Midbrain (tissue), 1 donor: Measurements from ENCODE around the gene SOX5.

Source experiments
- DNase-seq: peaks from one replicate; lab custom pipeline; 2025; lab: John Stamatoyannopoulos, UW

Gene SOX5

DNA sequence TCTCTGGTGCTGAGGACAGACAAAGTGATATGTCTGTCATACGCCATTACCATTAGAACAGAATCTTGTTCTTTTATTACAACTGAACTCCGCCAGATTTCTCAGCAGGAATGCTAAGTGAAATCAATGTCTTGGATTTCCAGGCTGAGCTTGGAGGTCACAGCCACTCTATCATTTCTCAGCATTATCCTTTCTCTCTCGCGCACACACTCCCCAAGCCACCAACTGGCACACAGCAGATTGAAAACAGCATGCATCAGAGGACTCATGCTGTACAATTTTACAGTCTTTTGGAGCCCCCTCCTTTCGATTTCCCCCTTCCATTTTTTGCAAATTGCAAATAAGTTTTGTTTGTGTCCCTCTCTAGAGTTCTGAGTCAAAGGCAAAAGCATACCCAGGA, 348.6 kb downstream of the SOX5 start:
- no peak for DNase-seq

DNA sequence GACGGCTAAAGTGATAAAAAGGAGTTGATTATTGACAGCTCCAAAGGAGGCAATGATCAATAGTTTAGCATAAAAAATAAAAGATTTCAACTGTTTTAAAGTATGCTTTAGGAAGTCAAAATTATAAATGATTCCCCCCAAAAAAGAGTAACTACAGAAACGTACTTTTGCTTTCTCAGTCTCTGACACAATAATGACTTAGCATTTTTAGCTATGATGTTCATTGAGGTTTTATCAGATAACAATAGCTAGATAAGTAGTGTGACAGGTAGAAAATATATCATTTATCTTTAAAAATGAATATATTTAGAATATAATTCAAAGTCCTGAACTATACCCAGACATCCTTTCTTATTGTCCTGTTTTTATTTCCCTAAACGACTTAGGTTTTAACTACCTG, 352.9 kb downstream of the SOX5 start:
- no peak for DNase-seq

DNA sequence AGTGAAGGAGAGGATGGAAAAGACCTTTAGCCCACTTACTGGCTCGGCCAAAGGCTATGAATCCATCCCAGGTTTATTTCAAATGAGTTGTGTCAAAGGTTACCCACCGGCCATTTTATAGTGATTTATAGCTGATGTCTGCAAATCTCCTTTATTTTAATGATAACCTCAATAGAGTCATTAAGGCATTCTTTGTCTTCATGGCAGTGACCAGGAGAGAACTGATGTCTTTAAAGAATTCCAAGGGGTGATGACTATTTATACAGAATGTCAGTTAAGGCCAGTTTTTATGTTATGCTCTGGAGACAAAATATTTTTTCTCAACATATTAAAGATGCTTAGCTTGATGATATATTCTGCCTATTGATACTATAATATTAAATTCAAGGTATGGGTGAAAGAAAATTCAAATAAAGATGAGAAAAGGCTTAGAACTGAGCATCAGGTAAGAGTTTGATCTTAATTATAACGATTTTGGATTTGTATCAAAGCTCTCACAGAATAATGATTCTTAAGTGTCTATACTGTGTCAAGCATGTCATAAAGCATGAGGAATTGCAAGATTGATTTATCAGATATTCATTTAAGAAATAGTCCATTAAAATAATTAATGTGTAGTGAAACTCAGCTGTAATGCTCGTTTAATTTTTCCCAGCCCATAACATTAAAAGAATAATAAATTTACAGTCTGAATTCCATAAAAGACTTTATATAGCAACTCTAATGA, 361.5 kb downstream of the SOX5 start:
- no peak for DNase-seq

DNA sequence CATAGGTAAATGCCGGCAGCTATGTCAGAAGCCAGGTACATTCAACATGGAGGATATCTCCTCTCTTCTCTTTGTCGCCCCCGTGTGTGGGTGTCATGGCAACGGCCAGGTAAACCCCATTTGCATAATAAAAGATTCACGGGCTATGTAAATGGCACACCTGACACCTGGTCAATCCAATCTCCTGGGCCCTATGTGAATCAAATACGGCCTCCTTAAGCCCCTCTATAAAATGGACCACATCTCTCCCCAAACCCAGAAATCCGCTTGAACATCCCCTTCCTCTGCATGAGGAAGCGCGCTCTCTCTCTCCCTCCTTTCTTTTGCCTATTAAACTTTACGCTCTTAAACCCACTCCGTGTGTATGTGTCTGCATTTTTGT, 363.7 kb downstream of the SOX5 start:
- no peak for DNase-seq

DNA sequence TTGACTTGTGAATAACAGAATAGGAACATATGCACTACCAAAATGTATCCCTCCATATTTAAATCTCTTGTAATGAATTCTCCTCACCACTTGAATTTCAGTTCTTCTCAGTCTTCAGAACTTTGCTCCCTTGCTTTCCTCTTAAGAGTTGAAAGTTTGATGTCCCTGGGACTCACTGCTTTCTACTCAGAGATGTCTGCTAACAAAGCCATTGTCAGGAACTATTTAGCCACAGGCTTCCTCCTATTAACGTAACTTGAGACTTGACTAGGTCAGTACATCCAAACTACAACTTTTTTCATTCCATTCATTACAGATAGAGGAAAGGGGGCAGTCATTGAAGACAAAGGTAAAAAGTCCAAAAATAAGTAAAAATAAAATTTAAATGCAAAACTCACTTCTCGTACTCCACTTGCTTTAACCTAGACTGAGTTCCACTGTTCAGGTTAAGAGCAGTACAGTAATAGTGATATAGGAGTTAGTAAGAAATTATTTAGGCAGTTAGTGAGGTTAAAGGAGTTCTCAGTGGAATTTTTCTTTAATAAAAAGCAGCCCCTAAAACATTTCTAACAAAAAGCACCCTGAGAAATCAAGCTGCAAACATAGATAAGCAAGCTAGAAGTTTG, 364.2 kb downstream of the SOX5 start:
- DNase-seq = no peak

DNA sequence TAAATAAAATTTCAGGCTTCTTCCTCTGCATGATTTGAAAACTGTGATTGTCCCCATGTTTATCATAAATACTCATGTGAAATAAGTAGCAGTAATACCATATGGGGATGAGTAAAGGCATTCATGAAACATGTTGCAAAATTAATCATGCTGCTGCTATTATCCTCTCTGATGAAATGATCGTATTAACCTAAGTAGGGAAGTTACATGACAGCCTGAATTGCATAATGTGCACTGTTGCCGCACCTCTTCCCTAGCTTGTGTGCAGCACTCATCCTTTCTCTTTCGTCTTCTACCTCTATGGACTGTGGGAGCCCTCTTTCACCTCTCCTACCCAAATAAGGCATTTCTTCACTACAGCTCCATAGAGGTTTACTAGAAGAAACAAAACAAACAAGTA, 367.6 kb downstream of the SOX5 start:
- DNase-seq = no peak

DNA sequence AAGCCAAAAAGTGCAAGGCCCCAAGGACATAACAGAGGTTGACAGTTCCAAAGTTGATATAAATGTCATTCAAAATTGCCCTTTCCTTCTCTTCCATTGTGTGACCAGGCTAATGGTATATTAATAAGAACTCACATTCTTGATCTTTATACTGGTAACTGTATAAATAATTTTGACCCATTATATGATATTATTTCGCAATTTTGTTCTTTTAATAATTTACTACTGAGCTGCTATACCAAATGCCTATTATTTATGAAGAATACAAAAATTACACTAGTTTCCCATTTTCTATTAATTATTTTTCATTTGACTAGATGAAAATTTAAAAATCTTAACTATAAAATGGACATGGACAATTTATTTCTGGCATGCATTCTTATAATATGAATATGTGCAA, 370.2 kb downstream of the SOX5 start:
- DNase-seq = no peak

DNA sequence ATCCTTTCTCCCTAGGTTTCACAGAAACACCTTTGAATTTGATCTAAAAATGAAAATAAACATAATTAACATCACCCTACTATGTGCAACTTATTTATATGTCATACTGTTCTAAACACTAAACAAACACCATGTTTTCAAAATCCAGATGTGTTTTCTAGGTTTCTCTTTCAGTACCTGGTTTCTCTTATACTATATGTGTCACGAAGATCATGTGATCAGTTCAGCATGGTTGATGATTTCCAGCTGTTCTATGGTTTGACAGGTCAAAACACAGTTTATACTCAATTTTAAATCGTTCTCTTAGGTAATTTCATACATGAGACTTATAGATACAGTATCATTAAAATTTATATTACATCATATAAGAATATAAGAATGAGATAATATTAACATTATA, 373.1 kb downstream of the SOX5 start:
- no peak for DNase-seq

DNA sequence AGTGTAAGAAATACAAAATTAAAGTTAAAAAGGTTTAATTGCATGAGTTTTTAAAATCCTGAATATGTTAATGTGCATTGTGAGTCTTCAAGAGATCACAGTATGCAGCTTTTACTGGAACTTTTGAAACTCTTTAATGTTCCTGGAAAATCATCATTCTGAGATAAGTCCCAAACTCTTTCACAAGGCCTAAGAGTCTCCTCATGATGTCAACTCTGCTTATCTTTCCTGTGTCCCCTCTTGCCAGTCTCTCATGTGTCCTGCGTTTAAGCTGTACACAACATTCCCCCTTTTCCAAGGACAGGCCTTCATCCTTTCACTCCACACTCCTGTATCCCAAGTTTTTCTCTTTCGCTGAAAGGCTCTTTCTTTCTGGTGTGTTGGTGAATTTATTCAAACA, 380.1 kb downstream of the SOX5 start:
- DNase-seq = no peak

DNA sequence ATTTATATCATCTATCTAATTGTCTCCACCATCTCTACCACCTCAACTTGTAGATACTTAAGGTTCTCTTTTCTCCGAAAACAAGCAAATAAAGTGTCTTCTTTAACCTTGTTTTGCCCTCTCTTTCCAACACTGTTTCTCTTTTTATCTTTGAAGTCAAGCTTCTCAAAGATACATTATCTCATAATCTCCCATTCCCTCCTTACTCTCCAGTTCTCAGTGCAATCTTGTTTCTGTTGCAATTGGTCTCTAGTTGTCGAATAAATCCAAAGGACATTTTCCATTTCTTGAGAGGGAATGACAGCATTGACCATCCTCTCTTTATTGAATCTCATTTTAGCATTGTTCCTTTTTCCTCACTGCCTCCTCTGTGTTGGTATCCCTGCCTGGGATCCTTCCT, 383.3 kb downstream of the SOX5 start:
- DNase-seq = no peak

DNA sequence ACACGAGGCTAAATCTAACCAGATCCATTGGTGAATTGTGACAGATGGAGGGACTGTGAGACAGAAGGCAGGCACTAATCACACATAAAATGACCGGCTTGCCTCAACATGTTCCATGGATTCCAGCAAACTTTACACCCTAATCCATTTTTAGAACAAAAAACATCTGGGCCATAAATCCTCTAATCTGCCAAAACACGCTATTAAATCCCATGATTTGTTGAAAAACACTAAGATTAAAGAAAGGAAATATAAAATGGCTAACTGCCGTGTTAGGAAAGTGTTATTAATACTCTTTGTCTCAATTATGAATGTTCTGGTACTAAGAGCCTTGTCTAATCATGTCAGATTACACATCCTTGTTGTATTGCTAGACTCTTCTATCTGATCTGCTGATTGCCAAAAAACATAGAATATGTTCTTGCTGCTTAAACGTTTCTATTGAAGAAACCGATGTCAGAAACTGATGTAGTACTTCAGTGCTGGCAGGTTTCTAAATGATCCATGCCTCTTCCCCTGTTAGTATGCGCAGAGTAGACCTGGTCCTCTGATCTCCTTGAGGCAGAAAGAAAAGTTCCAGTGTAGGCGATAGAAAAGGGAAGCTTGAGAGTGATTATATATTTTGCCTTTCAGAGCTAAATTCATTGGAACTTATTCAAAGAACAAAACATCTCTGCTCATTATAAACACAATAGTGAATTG, 384.9 kb downstream of the SOX5 start:
- no peak for DNase-seq

DNA sequence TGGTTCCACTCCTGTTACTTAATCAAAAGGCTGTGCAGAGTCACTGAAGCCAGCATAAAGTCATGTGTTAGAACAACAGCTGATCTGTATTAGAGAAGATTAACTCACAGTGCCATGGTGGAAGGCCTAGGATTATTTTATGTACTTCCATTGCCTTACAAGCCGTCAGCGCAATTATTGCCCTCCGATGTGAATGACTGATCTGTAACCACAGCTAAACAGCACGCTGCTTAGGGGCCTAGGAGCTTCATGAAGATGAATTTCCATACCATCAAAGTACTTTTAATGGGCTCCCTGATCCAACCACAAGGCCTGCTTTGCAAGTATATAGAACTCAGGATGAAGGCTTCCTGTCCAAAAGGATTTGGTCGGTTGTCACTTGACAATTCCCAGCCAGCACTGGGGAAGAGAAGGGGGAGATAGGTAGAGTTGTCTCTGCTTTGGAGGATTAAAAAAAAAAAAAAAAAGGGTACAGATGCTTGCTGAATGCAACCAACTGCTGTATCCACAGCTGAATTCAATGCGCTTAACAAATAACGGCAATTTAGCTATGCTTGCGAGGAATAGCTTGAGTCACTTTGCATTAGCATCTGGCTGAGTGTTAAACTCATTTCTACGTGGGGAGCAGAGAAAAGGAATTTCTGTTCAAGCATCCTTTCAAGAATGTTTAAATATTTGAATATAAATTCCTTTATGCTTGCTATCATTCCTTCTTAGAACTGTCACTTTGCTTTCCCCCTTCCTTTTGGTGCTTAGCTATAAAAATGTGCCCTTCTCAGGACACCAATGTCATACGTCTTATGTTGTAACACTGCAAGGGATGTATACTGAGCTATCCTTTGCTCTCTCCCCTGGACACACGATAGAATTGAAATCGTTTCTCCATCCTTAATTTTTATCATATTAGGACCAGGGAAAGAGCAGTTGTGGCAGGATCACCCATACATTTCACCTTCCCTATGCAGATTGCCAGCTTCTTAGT, 387.8 kb downstream of the SOX5 start:
- DNase-seq = no peak

DNA sequence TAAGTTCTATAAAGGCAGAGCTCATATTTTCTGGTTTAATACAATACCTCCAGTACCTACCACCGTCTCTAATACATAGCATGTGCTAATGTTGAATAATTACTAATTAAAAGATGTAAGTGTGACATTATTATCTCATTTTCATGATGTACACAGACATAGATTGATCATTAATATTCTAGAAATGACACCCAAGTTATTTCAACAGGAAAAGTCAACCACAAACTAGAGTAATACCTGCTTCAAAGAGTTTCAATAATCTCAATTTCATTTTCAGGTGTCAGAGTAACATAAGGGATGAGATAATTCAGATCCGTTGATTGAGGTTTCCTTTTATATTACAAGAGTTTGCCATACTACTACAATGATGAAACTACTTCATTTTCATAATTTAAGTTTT, 388.9 kb downstream of the SOX5 start:
- no peak for DNase-seq

DNA sequence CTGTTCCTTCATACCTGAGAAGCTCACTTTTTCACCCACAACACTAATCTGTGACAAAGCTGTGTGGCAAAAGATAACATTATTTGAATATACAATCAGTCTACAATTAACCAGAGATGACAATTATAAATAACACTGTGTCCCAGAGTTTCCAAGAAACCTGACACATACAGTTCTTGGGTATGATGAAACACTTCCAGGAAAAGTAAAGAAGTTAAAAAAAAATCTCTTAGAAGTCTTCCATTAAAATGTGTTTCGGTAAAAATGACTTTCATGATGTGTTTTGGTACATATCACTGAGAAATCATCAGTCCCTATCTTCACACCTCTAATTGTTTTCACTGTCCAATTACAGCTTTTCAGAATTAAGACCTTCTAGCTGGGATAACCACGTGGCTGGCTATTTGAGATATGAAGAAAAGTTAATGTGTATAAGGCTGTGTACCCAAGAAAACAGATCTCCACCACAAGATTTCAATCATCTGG, 390.2 kb downstream of the SOX5 start:
- no peak for DNase-seq

DNA sequence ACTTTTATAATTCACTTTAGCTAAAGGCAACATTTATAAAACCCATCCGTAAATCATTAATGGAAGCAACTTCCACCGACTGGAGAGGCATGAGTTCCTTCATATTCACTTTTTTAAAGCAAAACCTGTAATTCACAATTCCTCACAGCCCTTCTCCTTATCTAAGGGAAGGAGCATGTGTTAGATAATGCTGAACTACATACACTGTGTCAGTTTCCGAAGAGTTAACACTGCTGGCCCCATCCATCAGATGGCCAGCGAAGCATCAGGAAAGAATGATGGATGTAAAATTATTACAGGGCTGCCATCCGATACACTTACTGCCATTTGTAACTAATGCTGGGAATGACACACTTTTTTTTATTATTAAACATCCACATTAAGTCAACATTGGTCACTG, 392.8 kb downstream of the SOX5 start:
- no peak for DNase-seq

DNA sequence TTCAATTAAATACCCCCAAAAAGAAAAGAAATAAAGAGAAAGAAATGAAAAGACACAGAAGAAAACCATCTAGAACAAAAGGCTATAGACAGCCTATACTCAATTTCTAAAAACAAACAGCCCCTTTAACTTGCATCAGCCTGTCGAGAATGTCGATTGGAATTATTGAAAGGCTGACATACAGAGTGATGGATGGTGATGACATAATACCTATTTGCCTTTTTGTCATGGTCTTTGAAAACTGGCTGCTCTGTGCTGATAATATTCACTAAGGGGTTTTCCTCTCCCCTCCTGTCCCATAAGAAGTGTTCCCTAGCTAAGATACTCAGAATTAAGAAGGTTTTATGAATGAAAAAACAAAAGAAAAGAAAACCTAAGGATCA, 393.7 kb downstream of the SOX5 start:
- no peak for DNase-seq

DNA sequence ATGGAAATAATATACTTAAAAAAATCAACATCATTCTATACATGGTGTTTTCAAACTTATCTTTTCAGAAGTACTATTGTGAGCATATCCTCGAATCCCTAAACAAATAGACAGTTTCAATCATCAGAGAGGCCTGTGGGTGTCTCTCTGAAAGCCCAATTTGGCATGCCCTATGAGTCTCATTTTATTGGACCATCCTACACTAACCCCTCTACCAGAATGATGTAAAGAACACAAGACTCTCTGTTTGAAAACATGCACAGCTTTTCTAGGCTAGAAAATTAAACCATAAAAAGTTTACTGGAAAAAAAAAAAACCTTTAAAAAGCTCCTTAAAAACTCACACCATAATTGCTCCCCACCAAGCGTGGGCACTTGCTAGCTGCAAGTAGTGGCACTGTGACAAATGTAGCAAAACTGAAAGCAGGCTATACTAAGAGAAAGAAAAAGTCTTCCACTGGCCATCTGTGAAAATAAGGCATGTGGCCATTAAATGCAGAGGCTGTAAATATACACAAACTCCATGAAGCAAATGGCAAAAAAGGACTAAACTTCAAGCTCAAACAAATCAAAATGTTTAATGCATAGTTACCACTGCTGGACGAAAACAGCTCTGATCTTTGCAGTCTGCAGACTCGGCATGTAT, 394.2 kb downstream of the SOX5 start:
- no peak for DNase-seq

DNA sequence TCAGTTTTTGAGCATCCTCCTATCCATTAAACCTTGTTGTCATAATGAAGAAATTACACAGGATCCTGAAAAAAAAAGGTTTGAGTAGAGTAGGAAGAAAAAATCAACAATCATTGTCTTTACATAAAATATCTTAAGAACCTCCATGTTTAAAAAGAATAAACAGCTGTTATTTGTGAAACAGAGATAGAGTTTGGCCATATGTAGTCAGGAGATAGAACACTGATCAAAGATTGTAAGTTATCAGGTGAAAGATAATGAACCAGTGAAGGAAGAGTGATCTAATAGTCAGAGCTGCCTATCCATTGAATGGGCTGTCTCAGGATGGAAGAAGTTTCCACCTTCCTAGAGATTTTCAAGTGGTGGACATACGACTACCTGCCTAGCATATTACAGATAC, 397.1 kb downstream of the SOX5 start:
- DNase-seq = no peak

DNA sequence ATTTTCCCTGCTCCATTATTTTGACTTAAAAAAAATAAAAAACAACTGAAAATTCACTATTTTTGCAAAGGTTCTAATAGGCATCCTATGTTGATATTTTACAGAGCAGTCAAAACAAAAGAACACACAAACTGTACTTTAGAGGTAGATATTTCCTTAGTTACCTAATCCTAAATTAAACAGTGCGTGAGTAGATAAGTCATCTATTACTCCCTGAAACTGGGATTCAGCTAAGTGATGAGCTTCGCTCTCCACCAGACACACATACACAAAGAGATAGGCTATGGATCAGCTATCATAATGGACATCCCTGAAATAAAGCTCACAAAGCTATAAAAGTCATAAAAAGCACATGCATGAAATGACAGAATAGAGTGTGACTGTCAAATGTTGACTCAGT, 398.7 kb downstream of the SOX5 start:
- DNase-seq = no peak

DNA sequence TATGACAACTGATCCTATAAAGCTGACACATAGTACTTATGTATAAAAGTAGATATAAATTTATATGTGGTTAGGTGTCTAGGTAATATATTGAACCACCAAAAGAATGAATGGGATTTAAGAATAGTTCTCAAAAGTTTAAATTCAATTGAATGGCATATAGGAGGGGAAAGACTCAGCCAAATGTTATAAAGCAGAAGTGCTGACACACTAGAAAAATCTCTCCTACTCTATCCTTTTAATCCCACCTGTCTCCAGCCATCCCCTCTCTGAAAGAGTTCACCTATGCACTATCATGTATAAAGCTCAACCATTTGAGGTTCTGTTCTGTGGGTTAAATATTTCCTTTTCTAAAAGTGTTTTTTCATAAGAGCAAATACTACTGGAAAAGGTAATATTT, 400.7 kb downstream of the SOX5 start:
- DNase-seq = no peak

DNA sequence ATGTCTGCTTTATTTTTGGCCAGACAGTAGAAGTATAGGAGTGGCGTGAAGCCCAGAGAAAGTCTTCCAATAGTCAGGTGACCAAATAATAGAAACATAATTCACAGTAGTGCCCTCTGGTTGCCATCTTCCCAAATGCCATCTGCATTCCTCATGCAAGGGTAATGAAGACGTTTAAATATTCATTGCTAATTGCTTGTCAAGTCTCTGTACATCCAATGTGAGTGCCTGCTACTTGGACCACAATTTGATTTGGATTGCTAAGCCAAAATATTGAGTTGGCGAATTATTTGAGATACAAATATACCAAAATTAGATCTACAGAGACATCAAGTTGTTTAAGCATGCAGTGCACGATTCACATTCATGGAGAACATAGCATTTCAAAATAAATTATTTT, 402.7 kb downstream of the SOX5 start:
- DNase-seq = no peak

DNA sequence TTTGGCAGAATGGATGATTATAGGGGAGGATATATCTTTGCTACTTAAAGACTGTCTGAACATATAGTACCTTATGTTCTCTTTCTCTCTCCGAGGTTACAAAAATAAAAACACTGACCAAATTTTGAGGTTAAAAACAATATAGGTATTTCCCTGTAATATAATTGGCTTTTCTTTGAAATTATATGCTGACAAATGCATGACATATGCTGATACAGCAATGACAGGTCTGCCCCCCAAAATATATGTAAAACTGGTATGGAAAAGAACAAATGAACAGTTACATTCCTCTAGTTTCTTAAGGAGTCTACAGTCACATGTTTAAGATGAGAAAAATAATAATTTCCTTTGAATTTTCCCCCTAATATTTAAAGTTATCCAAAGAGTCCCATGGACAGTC, 405.7 kb downstream of the SOX5 start:
- no peak for DNase-seq
